ENCODE data around the gene BTG4.

GRCh38 chr11:111445586-111445985 is 66.6 kb downstream of the BTG4 start:
- TF ChIP-seq, protein P1, sequence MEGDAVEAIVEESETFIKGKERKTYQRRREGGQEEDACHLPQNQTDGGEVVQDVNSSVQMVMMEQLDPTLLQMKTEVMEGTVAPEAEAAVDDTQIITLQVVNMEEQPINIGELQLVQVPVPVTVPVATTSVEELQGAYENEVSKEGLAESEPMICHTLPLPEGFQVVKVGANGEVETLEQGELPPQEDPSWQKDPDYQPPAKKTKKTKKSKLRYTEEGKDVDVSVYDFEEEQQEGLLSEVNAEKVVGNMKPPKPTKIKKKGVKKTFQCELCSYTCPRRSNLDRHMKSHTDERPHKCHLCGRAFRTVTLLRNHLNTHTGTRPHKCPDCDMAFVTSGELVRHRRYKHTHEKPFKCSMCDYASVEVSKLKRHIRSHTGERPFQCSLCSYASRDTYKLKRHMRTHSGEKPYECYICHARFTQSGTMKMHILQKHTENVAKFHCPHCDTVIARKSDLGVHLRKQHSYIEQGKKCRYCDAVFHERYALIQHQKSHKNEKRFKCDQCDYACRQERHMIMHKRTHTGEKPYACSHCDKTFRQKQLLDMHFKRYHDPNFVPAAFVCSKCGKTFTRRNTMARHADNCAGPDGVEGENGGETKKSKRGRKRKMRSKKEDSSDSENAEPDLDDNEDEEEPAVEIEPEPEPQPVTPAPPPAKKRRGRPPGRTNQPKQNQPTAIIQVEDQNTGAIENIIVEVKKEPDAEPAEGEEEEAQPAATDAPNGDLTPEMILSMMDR (IDR thresholded peaks at IDR 0.05), result no peak
- TF ChIP-seq POLR2A (IDR thresholded peaks at IDR 0.05), result no peak

All from gastroesophageal sphincter (tissue), 3 donors.